ENCODE results near the gene FBXO31.

DNA sequence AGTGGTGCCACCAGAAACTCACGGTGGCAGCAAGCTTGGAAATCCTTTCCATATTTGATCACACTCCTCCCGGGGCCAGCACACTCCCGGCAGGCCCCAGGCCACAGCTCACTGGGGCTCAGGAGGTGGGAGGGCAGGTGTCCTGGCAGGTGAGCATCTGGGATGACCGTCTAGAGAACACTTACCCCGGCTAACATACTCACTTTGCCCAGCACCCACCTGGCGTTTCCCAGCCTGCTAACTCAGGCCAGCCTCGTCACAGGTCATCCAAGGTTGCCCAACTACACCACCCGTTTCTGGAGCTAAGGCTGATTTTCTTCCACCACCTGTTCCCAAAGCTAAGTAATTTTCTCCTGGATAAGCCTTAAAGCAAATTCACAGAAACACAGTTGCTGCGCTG is 24.9 kb downstream of the FBXO31 start:
- TF ChIP-seq POLR2AphosphoS5 (IDR thresholded peaks at IDR 0.05; ENCODE audit: low read depth, low read length) = no peak
- TF ChIP-seq, protein P1, sequence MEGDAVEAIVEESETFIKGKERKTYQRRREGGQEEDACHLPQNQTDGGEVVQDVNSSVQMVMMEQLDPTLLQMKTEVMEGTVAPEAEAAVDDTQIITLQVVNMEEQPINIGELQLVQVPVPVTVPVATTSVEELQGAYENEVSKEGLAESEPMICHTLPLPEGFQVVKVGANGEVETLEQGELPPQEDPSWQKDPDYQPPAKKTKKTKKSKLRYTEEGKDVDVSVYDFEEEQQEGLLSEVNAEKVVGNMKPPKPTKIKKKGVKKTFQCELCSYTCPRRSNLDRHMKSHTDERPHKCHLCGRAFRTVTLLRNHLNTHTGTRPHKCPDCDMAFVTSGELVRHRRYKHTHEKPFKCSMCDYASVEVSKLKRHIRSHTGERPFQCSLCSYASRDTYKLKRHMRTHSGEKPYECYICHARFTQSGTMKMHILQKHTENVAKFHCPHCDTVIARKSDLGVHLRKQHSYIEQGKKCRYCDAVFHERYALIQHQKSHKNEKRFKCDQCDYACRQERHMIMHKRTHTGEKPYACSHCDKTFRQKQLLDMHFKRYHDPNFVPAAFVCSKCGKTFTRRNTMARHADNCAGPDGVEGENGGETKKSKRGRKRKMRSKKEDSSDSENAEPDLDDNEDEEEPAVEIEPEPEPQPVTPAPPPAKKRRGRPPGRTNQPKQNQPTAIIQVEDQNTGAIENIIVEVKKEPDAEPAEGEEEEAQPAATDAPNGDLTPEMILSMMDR (IDR thresholded peaks at IDR 0.05; ENCODE audit: control extremely low read depth in 1 of 3, insufficient read depth in 1 of 3, low read depth in 1 of 3, low read length in 3 of 3) = no peak
- TF ChIP-seq, protein P2, sequence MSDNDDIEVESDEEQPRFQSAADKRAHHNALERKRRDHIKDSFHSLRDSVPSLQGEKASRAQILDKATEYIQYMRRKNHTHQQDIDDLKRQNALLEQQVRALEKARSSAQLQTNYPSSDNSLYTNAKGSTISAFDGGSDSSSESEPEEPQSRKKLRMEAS (IDR thresholded peaks at IDR 0.05) = no peak
- no peak for TF ChIP-seq RFX5 (IDR thresholded peaks at IDR 0.05; ENCODE audit: borderline replicate concordance, low read depth, low read length)

Data from H1 (cell line).